Ramos (cell line): ENCODE results near the gene NXF1.
"Not testable (repeated sequence)": the region's sequence is repeated elsewhere in the genome, so short reads cannot be mapped to it uniquely, and the experiment has no call there.

Source experiments
- in situ Hi-C: fragments of 300-500 bp; cut with MboI; formaldehyde crosslinking; loops from one replicate; pipeline ENCODE4 v1.14.3; 2022; ENCODE audit warnings: low sequenced_read_pairs; ENCODE audit not compliant: unreplicated experiment

NXF1 gene

DNA sequence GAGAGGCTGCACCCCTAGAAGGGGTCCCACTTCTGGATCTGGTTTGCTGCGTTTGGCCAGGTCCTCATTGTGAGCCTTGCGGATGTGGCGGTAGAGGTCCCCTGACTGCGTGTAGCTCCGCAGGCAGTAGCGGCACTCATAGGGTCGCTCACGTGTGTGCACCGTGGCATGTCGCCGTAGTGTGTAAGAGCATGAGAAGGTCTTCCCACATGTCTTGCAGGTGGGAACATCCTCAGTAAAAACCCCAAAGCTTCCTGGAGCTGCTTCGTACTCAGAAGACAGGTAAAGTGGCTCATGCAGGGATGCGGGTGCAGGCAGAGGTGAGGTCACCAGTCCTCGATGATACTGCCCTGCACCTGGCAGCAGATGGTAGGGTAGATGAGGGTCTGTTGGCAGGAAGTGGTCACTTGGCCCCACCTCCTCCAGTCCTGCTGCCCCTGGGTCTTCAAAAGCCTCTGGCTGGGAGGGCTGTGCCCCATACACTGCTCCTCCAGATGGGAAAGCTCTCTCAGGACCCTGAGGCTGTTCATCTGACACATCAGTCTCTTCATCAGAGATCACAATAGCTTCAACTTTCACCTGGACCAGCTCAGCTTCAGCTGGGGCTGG, 53.0 kb downstream of the NXF1 start:
- in situ Hi-C loops, result no loop called here

DNA sequence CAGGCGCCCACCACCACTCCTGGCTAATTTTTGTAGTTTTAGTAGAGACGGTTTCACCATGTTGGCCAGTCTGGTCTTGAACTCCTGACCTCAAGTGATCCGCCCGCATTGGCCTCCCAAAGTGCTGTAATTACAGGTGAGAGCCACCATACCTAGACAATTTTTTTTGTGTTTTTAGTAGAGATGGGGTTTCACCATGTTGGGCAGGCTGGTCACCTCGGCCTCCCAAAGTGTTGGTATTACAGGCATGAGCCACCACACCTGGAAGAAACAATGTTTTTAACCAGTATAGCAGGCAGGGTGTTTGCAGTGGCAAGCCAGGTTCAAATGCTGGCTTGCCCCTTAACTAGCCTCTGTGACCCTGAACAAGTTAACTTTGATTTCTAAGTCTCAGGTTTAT, 55.3 kb downstream of the NXF1 start:
- in situ Hi-C loops, result not testable (repeated sequence)

DNA sequence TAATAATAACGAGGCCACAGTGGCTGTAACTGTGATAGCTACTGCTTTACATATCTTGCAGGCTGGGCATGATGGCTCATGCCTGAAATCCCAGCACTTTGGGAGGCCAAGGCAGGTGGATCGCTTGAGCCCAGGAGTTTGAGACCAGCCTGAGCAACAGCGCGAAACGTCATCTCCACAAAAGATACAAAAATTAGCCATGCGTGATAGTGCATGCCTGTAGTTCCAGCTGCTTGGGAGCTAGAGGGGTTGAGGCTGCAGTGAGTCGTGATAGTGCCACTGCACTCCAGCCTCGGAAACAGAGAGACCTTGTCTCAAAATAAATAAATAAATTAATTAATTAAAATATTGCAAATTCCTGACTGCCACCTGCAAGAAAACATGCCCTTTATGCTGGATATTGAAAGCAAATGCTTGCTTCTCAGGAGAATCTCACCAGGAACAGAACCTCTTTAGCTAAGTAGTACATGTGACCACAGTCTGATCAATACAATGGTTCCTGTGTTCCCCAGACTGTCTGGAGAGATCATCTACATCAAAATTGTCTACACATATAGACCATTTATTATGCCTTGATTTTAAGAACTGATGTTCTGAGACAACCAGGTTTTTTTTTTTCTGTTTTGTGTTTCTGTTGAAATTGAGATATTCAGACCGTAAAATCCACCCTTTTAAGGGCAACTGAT, 57.6 kb downstream of the NXF1 start:
- in situ Hi-C loops, result no loop called here
